GM19239 (cell line): ENCODE data around the gene SH3RF1.

Experiments
- DNase-seq: peaks from one replicate; pipeline ENCODE4 v3.0.0; 2011; ENCODE audit warnings: low spot score; ENCODE audit not compliant: insufficient read length
- FAIRE-seq: peaks from 2 replicates; lab custom pipeline; 2011; peaks lifted over from hg19 to GRCh38; lab: Jason Lieb, UNC

The SH3RF1 gene

GRCh38 chr4:169253113-169253671, 17.6 kb downstream of the SH3RF1 start:
- FAIRE-seq (peak; percentile 74), DNase-seq (no peak)

GRCh38 chr4:169252339-169253112, 18.2 kb downstream of the SH3RF1 start:
- no peak for DNase-seq
- no peak for FAIRE-seq

- FAIRE-seq, result no peak
- no peak for DNase-seq
Observed at GRCh38 chr4:169251291-169252235, 19.2 kb downstream of the SH3RF1 start.

GRCh38 chr4:169250796-169251195, 20.0 kb downstream of the SH3RF1 start:
- no peak for DNase-seq
- no peak for FAIRE-seq

- DNase-seq, result no peak
- FAIRE-seq, result peak; percentile 14
Observed at GRCh38 chr4:169249999-169250398, 20.8 kb downstream of the SH3RF1 start.

- FAIRE-seq, result no peak
- no peak for DNase-seq
Observed at GRCh38 chr4:169249214-169249973, 21.4 kb downstream of the SH3RF1 start.

- DNase-seq (no peak), FAIRE-seq (no peak)
Observed at GRCh38 chr4:169248645-169249044, 22.1 kb downstream of the SH3RF1 start.

- FAIRE-seq (no peak), DNase-seq (no peak)
Observed at GRCh38 chr4:169246957-169247396, 23.8 kb downstream of the SH3RF1 start.

GRCh38 chr4:169246279-169246678, 24.5 kb downstream of the SH3RF1 start:
- FAIRE-seq, result no peak

GRCh38 chr4:169245061-169245460, 25.7 kb downstream of the SH3RF1 start:
- peak; percentile 75 for FAIRE-seq

More at GRCh38 chr4:169246279-169246678, 24.5 kb downstream of the SH3RF1 start:
- DNase-seq, result no peak

GRCh38 chr4:169243825-169244609, 26.7 kb downstream of the SH3RF1 start:
- FAIRE-seq, result peak; percentile 75

More at GRCh38 chr4:169245061-169245460, 25.7 kb downstream of the SH3RF1 start:
- DNase-seq, result no peak

GRCh38 chr4:169241464-169241863, 29.3 kb downstream of the SH3RF1 start:
- no peak for DNase-seq

More at GRCh38 chr4:169243825-169244609, 26.7 kb downstream of the SH3RF1 start:
- DNase-seq, result no peak

GRCh38 chr4:169239221-169239905, 31.4 kb downstream of the SH3RF1 start:
- DNase-seq, result no peak
- FAIRE-seq, result peak; percentile 4

More at GRCh38 chr4:169241464-169241863, 29.3 kb downstream of the SH3RF1 start:
- no peak for FAIRE-seq

- no peak for DNase-seq
- no peak for FAIRE-seq
Observed at GRCh38 chr4:169238445-169238844, 32.3 kb downstream of the SH3RF1 start.

- FAIRE-seq, result no peak
- no peak for DNase-seq
Observed at GRCh38 chr4:169236873-169237626, 33.7 kb downstream of the SH3RF1 start.

GRCh38 chr4:169236078-169236477, 34.7 kb downstream of the SH3RF1 start:
- DNase-seq (no peak), FAIRE-seq (peak; percentile 26)

- no peak for DNase-seq
- FAIRE-seq, result no peak
Observed at GRCh38 chr4:169234137-169234855, 36.5 kb downstream of the SH3RF1 start.
